Tibial nerve (tissue), 4 donors: ENCODE results near the gene NKX1-2. TPM values are rescaled to one million over a fixed set of nuclear protein-coding genes. Genes with fewer than 3 reads are reported as not detected.

Source experiments
- DNase-seq, 2 donors: peaks; one replicate each; pipeline ENCODE4 v3.0.0-alpha.2; 2019; ENCODE audit warnings: low spot score in 2 of 2
- H3K27ac ChIP-seq, 4 donors: fragments of 200-600 bp; sonication (generic) in 3 of 4; one replicate each; pipeline ENCODE4 v1.5.1; 2017 to 2019; ENCODE audit warnings: mild to moderate bottlenecking in 1 of 4
- H3K27me3 ChIP-seq, 2 donors: fragments of 200-600 bp; sonication (generic) in 1 of 2; one replicate each; pipeline versions ENCODE4 v1.5.1 to v1.6.0; 2017 to 2019
- H3K36me3 ChIP-seq, 3 donors: fragments of 200-600 bp; sonication (generic); one replicate each; pipeline ENCODE4 v1.5.1; 2018 to 2019
- H3K4me1 ChIP-seq, 4 donors: fragments of 200-600 bp; sonication (generic) in 3 of 4; one replicate each; pipeline ENCODE4 v1.5.1; 2017 to 2019
- H3K4me3 ChIP-seq, 4 donors: fragments of 200-600 bp; sonication (generic) in 3 of 4; one replicate each; pipeline ENCODE4 v1.5.1; 2017 to 2019; ENCODE audit warnings: mild to moderate bottlenecking in 1 of 4, moderate library complexity in 1 of 4
- H3K9me3 ChIP-seq, 4 donors: fragments of 200-600 bp; sonication (generic) in 3 of 4; one replicate each; pipeline ENCODE4 v1.5.1; 2017 to 2019
- CTCF ChIP-seq, 5 experiments: fragments of 200-600 bp in 3 of 5; fragments of 450-650 bp in 2 of 5; sonication (generic) in 3 of 5; IDR thresholded peaks; one replicate each; pipeline ENCODE4 v1.5.1; 2016 to 2019; ENCODE audit warnings: antibody characterized with exemption in 5 of 5, mild to moderate bottlenecking in 3 of 5, moderate library complexity in 2 of 5
- EP300 ChIP-seq, 2 donors: sonication (generic); formaldehyde crosslinking; IDR thresholded peaks; one replicate each; pipeline ENCODE4 v1.6.1; 2017; ENCODE audit warnings: antibody characterized with exemption in 2 of 2, mild to moderate bottlenecking in 1 of 2
- POLR2A ChIP-seq, 2 donors: fragments of 450-650 bp; IDR thresholded peaks; one replicate each; pipeline ENCODE4 v1.6.1; 2017; ENCODE audit warnings: antibody characterized with exemption in 2 of 2, mild to moderate bottlenecking in 2 of 2, moderate library complexity in 2 of 2
- WGBS, 2 donors: methylation state at CpG; one replicate each; pipeline ENCODE4 v1.1.5; 2018; 5-methylcytosine and 5-hydroxymethylcytosine counted together
- total RNA-seq, 4 donors: library from RNA; depleted of rRNA; stranded (reverse); fragments of >200 nt; gene quantifications; one replicate each; pipeline ENCODE4 v1.1.0, GENCODE V29; 2016

Gene NKX1-2
- total RNA-seq, 4 donors from 2014 or later: not detected

- no peaks in the 10 kb centered on the region for H3K36me3 ChIP-seq
- no peak overlapping the region for H3K4me3 ChIP-seq
- H3K4me1 ChIP-seq: no peaks in the 10 kb centered on the region
- H3K27ac ChIP-seq: no peak overlapping the region
- 61 to 67% methylated on average over 5 of the region's 5 CpGs for WGBS, 2 donors
- DNase-seq: no peak
- peaks cover 0 to 27% of the 10 kb centered on the region in 2 donors for H3K27me3 ChIP-seq
- no peak for TF ChIP-seq POLR2A (IDR thresholded peaks at IDR 0.05)
- TF ChIP-seq EP300 (IDR thresholded peaks at IDR 0.05): no peak
- TF ChIP-seq CTCF (IDR thresholded peaks at IDR 0.05): no peak
- no peaks in the 10 kb centered on the region for H3K9me3 ChIP-seq
These were observed 20.3 kb downstream of the NKX1-2 start for GRCh38 chr10:124429576-124429975.

GRCh38 chr10:124428207-124428777 lies 21.5 kb downstream of the NKX1-2 start:
- H3K4me1 ChIP-seq: no peaks in the 10 kb centered on the region
- TF ChIP-seq POLR2A (IDR thresholded peaks at IDR 0.05): no peak
- TF ChIP-seq CTCF (IDR thresholded peaks at IDR 0.05): no peak
- TF ChIP-seq EP300 (IDR thresholded peaks at IDR 0.05): no peak
- no peak overlapping the region for H3K4me3 ChIP-seq
- no peaks in the 10 kb centered on the region for H3K36me3 ChIP-seq
- WGBS, 2 donors: 58 to 66% methylated on average over 3 of the region's 3 CpGs
- no peaks in the 10 kb centered on the region for H3K9me3 ChIP-seq
- H3K27ac ChIP-seq: no peak overlapping the region
- H3K27me3 ChIP-seq: peaks cover 0 to 27% of the 10 kb centered on the region in 2 donors
- no peak for DNase-seq

DNA sequence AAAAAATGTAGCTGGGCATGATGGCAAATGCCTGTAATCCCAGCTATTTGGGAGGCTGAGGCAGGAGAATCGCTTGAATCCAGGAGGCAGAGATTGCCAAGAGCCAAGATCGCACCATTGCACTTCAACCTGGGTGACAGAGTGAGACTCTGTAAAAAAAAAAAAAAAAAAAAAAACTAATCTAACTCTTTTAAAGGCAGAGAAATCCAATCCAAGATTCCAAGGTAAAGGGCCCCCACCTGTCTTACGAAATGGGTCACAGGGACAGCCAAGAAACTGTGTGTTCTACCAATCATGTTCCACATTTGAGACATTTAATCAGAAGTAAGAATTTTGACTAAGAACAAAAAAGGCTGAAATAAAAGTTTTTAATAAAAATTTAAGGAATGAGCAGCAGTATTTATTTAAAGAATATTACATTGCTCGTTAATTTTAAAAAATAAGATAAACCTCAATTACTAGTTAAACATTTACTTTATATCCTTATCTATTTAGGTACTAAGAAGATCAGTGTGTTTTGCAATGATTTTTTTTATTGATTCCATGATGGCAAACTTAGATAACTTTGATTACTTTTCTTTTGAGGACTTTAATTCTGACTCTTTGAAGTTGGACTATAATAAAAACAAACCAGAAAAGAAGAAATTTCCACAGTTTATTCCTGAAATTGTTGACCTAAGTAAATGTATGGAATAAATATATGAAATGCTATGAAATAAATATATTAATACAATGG lies 24.4 kb downstream of the NKX1-2 start:
- no peak overlapping the region for H3K4me3 ChIP-seq
- peaks cover 0 to 31% of the 10 kb centered on the region in 2 donors for H3K27me3 ChIP-seq
- H3K36me3 ChIP-seq: no peaks in the 10 kb centered on the region
- TF ChIP-seq EP300 (IDR thresholded peaks at IDR 0.05) (no peak), POLR2A (IDR thresholded peaks at IDR 0.05) (no peak), CTCF (IDR thresholded peaks at IDR 0.05) (no peak)
- H3K27ac ChIP-seq: no peak overlapping the region
- no peak for DNase-seq
- 92 to 93% methylated on average over 4 of the region's 4 CpGs for WGBS, 2 donors
- H3K9me3 ChIP-seq: no peaks in the 10 kb centered on the region
- no peaks in the 10 kb centered on the region for H3K4me1 ChIP-seq

DNA sequence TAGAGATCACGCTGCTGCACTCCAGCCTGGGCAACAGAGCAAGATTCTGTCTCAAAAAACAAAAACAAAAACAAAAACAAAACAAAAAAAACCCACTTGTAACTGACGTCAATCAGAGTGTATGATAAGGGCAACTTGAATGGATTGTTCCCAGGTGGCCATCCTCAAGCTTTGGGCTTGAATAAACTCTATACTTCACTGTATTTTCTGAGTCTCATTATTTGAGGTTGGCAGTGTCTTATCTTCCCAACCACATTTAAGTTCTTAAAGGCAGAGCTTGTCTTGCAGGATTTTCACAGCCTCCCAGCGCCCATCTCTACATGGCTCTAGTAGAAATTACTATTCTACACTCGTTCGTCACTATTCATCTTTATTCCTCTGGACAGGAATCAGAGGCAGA lies 26.0 kb downstream of the NKX1-2 start:
- no peaks in the 10 kb centered on the region for H3K36me3 ChIP-seq
- peaks cover 0 to 5% (median 2%) of the 10 kb centered on the region in 4 donors for H3K4me1 ChIP-seq
- H3K27ac ChIP-seq: no peak overlapping the region
- peaks cover 0 to 29% of the 10 kb centered on the region in 2 donors for H3K27me3 ChIP-seq
- H3K9me3 ChIP-seq: no peaks in the 10 kb centered on the region
- TF ChIP-seq POLR2A (IDR thresholded peaks at IDR 0.05): no peak
- TF ChIP-seq EP300 (IDR thresholded peaks at IDR 0.05): no peak
- TF ChIP-seq CTCF (IDR thresholded peaks at IDR 0.05): no peak
- 81 to 88% methylated on average over 5 of the region's 5 CpGs for WGBS, 2 donors
- DNase-seq: no peak
- no peak overlapping the region for H3K4me3 ChIP-seq

DNA sequence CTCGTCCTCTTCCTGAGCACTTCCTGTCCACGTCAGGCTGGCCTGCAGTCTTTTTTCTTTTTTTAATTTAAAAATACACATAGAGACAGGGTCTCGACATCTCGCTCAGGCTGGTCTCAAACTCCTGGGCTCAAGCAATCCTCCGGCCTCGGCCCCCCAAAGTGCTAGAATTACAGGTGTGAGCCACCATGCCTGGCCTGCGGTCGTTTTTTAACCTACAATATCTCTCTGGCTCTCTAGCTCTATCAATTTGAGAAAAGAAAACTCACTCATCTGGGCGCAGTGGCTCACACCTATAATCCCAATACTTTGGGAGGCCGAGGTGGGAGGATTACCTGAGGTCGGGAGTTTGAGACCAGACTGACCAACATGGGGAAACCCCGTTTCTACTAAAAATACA lies 27.1 kb downstream of the NKX1-2 start:
- H3K4me3 ChIP-seq: no peak overlapping the region
- WGBS, 2 donors: 80 to 81% methylated on average over 12 of the region's 12 CpGs
- no peaks in the 10 kb centered on the region for H3K36me3 ChIP-seq
- peaks cover 0 to 25% of the 10 kb centered on the region in 2 donors for H3K27me3 ChIP-seq
- H3K27ac ChIP-seq: no peak overlapping the region
- DNase-seq: no peak
- TF ChIP-seq CTCF (IDR thresholded peaks at IDR 0.05): no peak
- TF ChIP-seq EP300 (IDR thresholded peaks at IDR 0.05): no peak
- no peak for TF ChIP-seq POLR2A (IDR thresholded peaks at IDR 0.05)
- no peaks in the 10 kb centered on the region for H3K9me3 ChIP-seq
- H3K4me1 ChIP-seq: peaks cover 0 to 8% (median 6%) of the 10 kb centered on the region in 4 donors
